Astrocyte (in vitro differentiated cells and primary cell): ENCODE measurements around the gene PRRC2C. TPM values are rescaled to one million over a fixed set of nuclear protein-coding genes. Genes with fewer than 3 reads are reported as not detected.

Experiments
- DNase-seq: peaks from one replicate; pipeline ENCODE4 v3.0.0-alpha.2; 2010; ENCODE audit warnings: low read depth
- FAIRE-seq: peaks from 2 replicates; lab custom pipeline; 2011; peaks lifted over from hg19 to GRCh38; lab: Jason Lieb, UNC
- H2AFZ ChIP-seq: 2 replicates; pipeline ENCODE4 v1.6.0; 2012; ENCODE audit warnings: low read depth, low read length, inconsistent platforms
- H3K27ac ChIP-seq: 2 replicates; pipeline ENCODE4 v1.5.1; 2011; ENCODE audit warnings: low read depth, low read length, inconsistent platforms
- H3K27me3 ChIP-seq: 2 replicates; pipeline ENCODE4 v1.6.0; 2011; ENCODE audit warnings: low read length, inconsistent platforms; ENCODE audit not compliant: insufficient read depth
- H3K36me3 ChIP-seq: 2 replicates; pipeline ENCODE4 v1.5.1; 2011; ENCODE audit warnings: low read length, inconsistent platforms; ENCODE audit not compliant: insufficient read depth
- H3K4me1 ChIP-seq: 2 replicates; pipeline ENCODE4 v1.5.1; 2011; ENCODE audit warnings: low read length, inconsistent platforms; ENCODE audit not compliant: insufficient read depth
- H3K4me2 ChIP-seq: 2 replicates; pipeline ENCODE4 v1.6.0; 2012; ENCODE audit warnings: low read length, inconsistent platforms
- H3K4me3 ChIP-seq: 2 replicates; pipeline ENCODE4 v1.5.1; 2011; ENCODE audit warnings: low read depth, mild to moderate bottlenecking, low read length, inconsistent platforms; ENCODE audit not compliant: insufficient read depth
- H3K79me2 ChIP-seq: 2 replicates; pipeline ENCODE4 v1.6.0; 2012; ENCODE audit warnings: mild to moderate bottlenecking, low read length, inconsistent platforms; ENCODE audit not compliant: insufficient read depth
- H3K9ac ChIP-seq: 2 replicates; pipeline ENCODE4 v1.6.0; 2012; ENCODE audit warnings: mild to moderate bottlenecking, low read length, inconsistent platforms
- H3K9me3 ChIP-seq: 2 replicates; pipeline ENCODE4 v1.5.1; 2012; ENCODE audit warnings: low read depth, mild to moderate bottlenecking, low read length, inconsistent platforms; ENCODE audit not compliant: insufficient read depth
- H4K20me1 ChIP-seq: 2 replicates; pipeline ENCODE4 v1.6.0; 2012; ENCODE audit warnings: low read length, inconsistent platforms; ENCODE audit not compliant: insufficient read depth
- H3K27ac Mint-ChIP-seq: one replicate; pipeline ENCODE4 v1.8.0; 2021; ENCODE audit warnings: mild to moderate bottlenecking, mixed read lengths; ENCODE audit not compliant: unreplicated experiment
- H3K27me3 Mint-ChIP-seq: one replicate; pipeline ENCODE4 v1.8.0; 2021; ENCODE audit warnings: low read depth, mixed read lengths; ENCODE audit not compliant: unreplicated experiment
- H3K36me3 Mint-ChIP-seq: one replicate; pipeline ENCODE4 v1.8.0; 2021; ENCODE audit warnings: low read depth, mixed read lengths; ENCODE audit not compliant: unreplicated experiment
- H3K4me1 Mint-ChIP-seq: one replicate; pipeline ENCODE4 v1.8.0; 2021; ENCODE audit warnings: low read depth, mixed read lengths; ENCODE audit not compliant: unreplicated experiment
- H3K4me3 Mint-ChIP-seq: one replicate; pipeline ENCODE4 v1.8.0; 2021; ENCODE audit warnings: mild to moderate bottlenecking, moderate library complexity, mixed read lengths; ENCODE audit not compliant: unreplicated experiment
- H3K9me3 Mint-ChIP-seq: one replicate; pipeline ENCODE4 v1.8.0; 2021; ENCODE audit warnings: mild to moderate bottlenecking, mixed read lengths; ENCODE audit not compliant: unreplicated experiment
- EZH2 ChIP-seq: IDR thresholded peaks from 2 replicates; pipeline ENCODE4 v1.6.1; 2012; ENCODE audit warnings: mild to moderate bottlenecking, low read length, inconsistent platforms; ENCODE audit not compliant: insufficient read depth
- total RNA-seq: library from RNA; stranded (reverse); gene quantifications from 2 replicates; pipeline ENCODE4 v1.2.1, GENCODE V29; 2021
- TF ChIP-seq, protein P1 (sequence below): IDR thresholded peaks from 2 replicates; pipeline ENCODE4 v1.5.1; 2011; ENCODE audit warnings: low read depth, mild to moderate bottlenecking, inconsistent platforms, low read length, moderate library complexity; ENCODE audit not compliant: insufficient read depth

Gene PRRC2C
- total RNA-seq, 1 donor from 2014 or later: 196 TPM

- no peaks in the 10 kb centered on the region for H3K79me2 ChIP-seq
- H3K4me2 ChIP-seq: no peak overlapping the region
- H3K9ac ChIP-seq: no peak overlapping the region
- H4K20me1 ChIP-seq: peaks cover 11% of the 10 kb centered on the region
- H2AFZ ChIP-seq: no peak overlapping the region
- Mint-ChIP-seq H3K4me3 (no peak overlapping the region), H3K9me3 (no peaks in the 10 kb centered on the region), H3K36me3 (peaks cover 24% of the 10 kb centered on the region), H3K27me3 (no peaks in the 10 kb centered on the region), H3K4me1 (peaks cover 15% of the 10 kb centered on the region), H3K27ac (no peak overlapping the region)
- DNase-seq (no peak), FAIRE-seq (no peak)
- H3K27ac ChIP-seq: no peak overlapping the region
- H3K4me3 ChIP-seq: no peak overlapping the region
- no peaks in the 10 kb centered on the region for H3K9me3 ChIP-seq
- peaks cover 4% of the 10 kb centered on the region for H3K4me1 ChIP-seq
- TF ChIP-seq, protein P1, sequence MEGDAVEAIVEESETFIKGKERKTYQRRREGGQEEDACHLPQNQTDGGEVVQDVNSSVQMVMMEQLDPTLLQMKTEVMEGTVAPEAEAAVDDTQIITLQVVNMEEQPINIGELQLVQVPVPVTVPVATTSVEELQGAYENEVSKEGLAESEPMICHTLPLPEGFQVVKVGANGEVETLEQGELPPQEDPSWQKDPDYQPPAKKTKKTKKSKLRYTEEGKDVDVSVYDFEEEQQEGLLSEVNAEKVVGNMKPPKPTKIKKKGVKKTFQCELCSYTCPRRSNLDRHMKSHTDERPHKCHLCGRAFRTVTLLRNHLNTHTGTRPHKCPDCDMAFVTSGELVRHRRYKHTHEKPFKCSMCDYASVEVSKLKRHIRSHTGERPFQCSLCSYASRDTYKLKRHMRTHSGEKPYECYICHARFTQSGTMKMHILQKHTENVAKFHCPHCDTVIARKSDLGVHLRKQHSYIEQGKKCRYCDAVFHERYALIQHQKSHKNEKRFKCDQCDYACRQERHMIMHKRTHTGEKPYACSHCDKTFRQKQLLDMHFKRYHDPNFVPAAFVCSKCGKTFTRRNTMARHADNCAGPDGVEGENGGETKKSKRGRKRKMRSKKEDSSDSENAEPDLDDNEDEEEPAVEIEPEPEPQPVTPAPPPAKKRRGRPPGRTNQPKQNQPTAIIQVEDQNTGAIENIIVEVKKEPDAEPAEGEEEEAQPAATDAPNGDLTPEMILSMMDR: no peak
- no peak for TF ChIP-seq EZH2
- peaks cover 67% of the 10 kb centered on the region for H3K36me3 ChIP-seq
- no peaks in the 10 kb centered on the region for H3K27me3 ChIP-seq
These were observed 102.9 kb downstream of the PRRC2C start for GRCh38 chr1:171588230-171588629.

- H3K4me3 ChIP-seq: no peak overlapping the region
- FAIRE-seq (no peak), DNase-seq (peak; percentile 60)
- H2AFZ ChIP-seq: no peak overlapping the region
- H3K9ac ChIP-seq: no peak overlapping the region
- Mint-ChIP-seq H3K4me3 (no peak overlapping the region), H3K27me3 (no peaks in the 10 kb centered on the region), H3K27ac (peak overlapping the region; percentile 41), H3K4me1 (peaks cover 18% of the 10 kb centered on the region), H3K36me3 (peaks cover 28% of the 10 kb centered on the region), H3K9me3 (no peaks in the 10 kb centered on the region)
- no peaks in the 10 kb centered on the region for H3K9me3 ChIP-seq
- no peak overlapping the region for H3K4me2 ChIP-seq
- no peaks in the 10 kb centered on the region for H3K79me2 ChIP-seq
- TF ChIP-seq, protein P1: no peak
- no peak for TF ChIP-seq EZH2
- peaks cover 11% of the 10 kb centered on the region for H4K20me1 ChIP-seq
- H3K27me3 ChIP-seq: no peaks in the 10 kb centered on the region
- peaks cover 59% of the 10 kb centered on the region for H3K36me3 ChIP-seq
- H3K4me1 ChIP-seq: peaks cover 4% of the 10 kb centered on the region
- H3K27ac ChIP-seq: peak overlapping the region; percentile 21
These were observed 104.7 kb downstream of the PRRC2C start for GRCh38 chr1:171590022-171590421.

DNA sequence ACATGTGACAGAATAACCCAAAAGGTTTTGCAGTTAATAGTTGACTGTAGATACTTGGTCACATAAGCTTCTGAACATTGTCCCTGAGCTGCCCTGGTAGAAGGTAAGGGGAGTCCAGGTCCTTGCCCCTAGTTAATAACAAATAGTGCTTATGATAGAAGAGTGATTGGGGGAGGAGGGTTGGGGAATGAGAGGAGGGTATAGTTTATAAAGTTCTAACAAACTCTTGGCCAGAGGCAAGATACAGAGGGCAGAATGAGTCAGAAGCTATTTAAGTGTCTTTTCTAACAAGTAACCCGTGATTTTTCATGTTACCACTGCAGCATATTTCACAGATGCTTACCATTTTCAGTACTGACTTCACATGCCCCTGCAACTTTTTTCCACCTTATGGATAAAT is 110.0 kb downstream of the PRRC2C start:
- DNase-seq (peak; percentile 66), FAIRE-seq (no peak)
- H3K9me3 Mint-ChIP-seq: no peaks in the 10 kb centered on the region

More for the DNA sequence above, 110.0 kb downstream of the PRRC2C start:
- H3K27me3 ChIP-seq: no peaks in the 10 kb centered on the region
- no peaks in the 10 kb centered on the region for H4K20me1 ChIP-seq
- no peak overlapping the region for H3K4me2 ChIP-seq
- no peak overlapping the region for H3K27ac ChIP-seq
- peaks cover 22% of the 10 kb centered on the region for H3K36me3 ChIP-seq
- no peak overlapping the region for H3K4me3 ChIP-seq
- no peak overlapping the region for H3K9ac ChIP-seq
- TF ChIP-seq, protein P1: no peak
- no peak for TF ChIP-seq EZH2
- no peaks in the 10 kb centered on the region for H3K4me1 ChIP-seq
- H3K4me3 Mint-ChIP-seq: no peak overlapping the region
- peak overlapping the region; percentile 2 for H3K27ac Mint-ChIP-seq
- H2AFZ ChIP-seq: no peak overlapping the region
- no peaks in the 10 kb centered on the region for H3K9me3 ChIP-seq
- H3K27me3 Mint-ChIP-seq: no peaks in the 10 kb centered on the region
- H3K4me1 Mint-ChIP-seq: peaks cover 6% of the 10 kb centered on the region
- no peaks in the 10 kb centered on the region for H3K79me2 ChIP-seq
- H3K36me3 Mint-ChIP-seq: peaks cover 24% of the 10 kb centered on the region
